ENCODE results near the gene BAIAP2L1.

DNA sequence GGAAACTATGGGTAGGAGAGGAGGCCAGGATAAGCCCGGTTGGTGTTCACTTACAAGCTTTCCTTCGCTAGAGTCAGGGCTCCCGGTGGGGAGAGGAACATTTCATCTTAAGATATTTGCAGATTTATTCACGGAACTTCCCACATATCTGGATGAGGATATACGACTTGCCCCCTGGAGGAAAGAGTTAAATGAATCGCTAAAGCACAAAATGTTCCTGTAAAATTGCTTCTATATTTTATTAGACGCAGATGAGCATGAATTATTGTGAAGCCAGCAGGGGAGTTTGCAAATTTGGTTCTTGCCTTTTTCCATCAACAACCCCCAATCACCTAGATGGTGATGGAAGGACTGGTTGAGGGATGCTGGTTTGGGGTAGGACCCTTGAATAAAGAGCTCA is 47.9 kb upstream of the BAIAP2L1 start:
- TF ChIP-seq POLR2AphosphoS5 (IDR thresholded peaks at IDR 0.05; ENCODE audit: low read depth, low read length) (no peak), TCF7L2 (IDR thresholded peaks at IDR 0.05; ENCODE audit: low read depth, low read length) (no peak)
- TF ChIP-seq, protein P1, sequence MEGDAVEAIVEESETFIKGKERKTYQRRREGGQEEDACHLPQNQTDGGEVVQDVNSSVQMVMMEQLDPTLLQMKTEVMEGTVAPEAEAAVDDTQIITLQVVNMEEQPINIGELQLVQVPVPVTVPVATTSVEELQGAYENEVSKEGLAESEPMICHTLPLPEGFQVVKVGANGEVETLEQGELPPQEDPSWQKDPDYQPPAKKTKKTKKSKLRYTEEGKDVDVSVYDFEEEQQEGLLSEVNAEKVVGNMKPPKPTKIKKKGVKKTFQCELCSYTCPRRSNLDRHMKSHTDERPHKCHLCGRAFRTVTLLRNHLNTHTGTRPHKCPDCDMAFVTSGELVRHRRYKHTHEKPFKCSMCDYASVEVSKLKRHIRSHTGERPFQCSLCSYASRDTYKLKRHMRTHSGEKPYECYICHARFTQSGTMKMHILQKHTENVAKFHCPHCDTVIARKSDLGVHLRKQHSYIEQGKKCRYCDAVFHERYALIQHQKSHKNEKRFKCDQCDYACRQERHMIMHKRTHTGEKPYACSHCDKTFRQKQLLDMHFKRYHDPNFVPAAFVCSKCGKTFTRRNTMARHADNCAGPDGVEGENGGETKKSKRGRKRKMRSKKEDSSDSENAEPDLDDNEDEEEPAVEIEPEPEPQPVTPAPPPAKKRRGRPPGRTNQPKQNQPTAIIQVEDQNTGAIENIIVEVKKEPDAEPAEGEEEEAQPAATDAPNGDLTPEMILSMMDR (IDR thresholded peaks at IDR 0.05), result no peak

Measured in Panc1 (cell line).